ENCODE results near the gene PLA2G2F. TPM values are rescaled to one million over a fixed set of nuclear protein-coding genes. Genes with fewer than 3 reads are reported as not detected.

Gene PLA2G2F
- total RNA-seq (1 to 10 TPM in 1 of 5 donors, under 1 TPM in 1, not detected in 3; 0.18 to 6.4 TPM), polyA plus RNA-seq (not detected)
- long read RNA-seq, donor 1: 0 reads
- long read RNA-seq, donor 2: 0 reads
- long read RNA-seq, donor 3: 0 reads
- long read RNA-seq, donor 4: 0 reads
- long read RNA-seq, donor 5: 0 reads
- long read RNA-seq, donor 6: 0 reads
- long read RNA-seq, donor 7: 0 reads
- long read RNA-seq, donor 8: 0 reads
- long read RNA-seq, donor 9: 0 reads
- long read RNA-seq, donor 10: 0 reads

GRCh38 chr1:20138961-20139550, at the start of gene PLA2G2F:
PLA2G2F (plus strand) TSS chr1:20139323; CDS start chr1:20139428, 105 bp downstream.
- H3K27me3 ChIP-seq: peaks cover 0 to 14% (median 0%) of the 10 kb centered on the region in 3 donors
- H3K4me3 ChIP-seq: no peak within 1 kb of the TSS
- H3K4me1 ChIP-seq: no peaks in the 10 kb centered on the region
- DNase-seq: no peak
- WGBS, 5 donors: 77 to 90% (median 87%) methylated on average over 5 to 9 of the region's 9 CpGs
- H3K27ac ChIP-seq: no peak within 1 kb of the TSS
- no peaks in the 10 kb centered on the region for H3K36me3 ChIP-seq
- intact Hi-C loops (cut with DNase I; ENCODE audit: low total_unique reads): no loop called here
- TF ChIP-seq CTCF (IDR thresholded peaks at IDR 0.05) (no peak), POLR2A (IDR thresholded peaks at IDR 0.05) (no peak), POLR2AphosphoS5 (IDR thresholded peaks at IDR 0.05) (no peak), EP300 (IDR thresholded peaks at IDR 0.05) (no peak)
- H3K9me3 ChIP-seq: no peaks in the 10 kb centered on the region

GRCh38 chr1:20089328-20090077, 49.6 kb upstream of the PLA2G2F start:
- Histone ChIP-seq H3K27ac (no peak overlapping the region), H3K9me3 (no peaks in the 10 kb centered on the region), H3K4me3 (no peak overlapping the region), H3K36me3 (no peaks in the 10 kb centered on the region), H3K4me1 (peaks cover 0 to 4% (median 0%) of the 10 kb centered on the region in 4 donors), H3K27me3 (peaks cover 0 to 3% (median 0%) of the 10 kb centered on the region in 3 donors)
- TF ChIP-seq POLR2A (IDR thresholded peaks at IDR 0.05) (no peak), POLR2AphosphoS5 (IDR thresholded peaks at IDR 0.05) (no peak), EP300 (IDR thresholded peaks at IDR 0.05) (no peak), CTCF (IDR thresholded peaks at IDR 0.05) (no peak)
- 83 to 88% (median 85%) methylated on average over 15 to 19 of the region's 19 CpGs for WGBS, 5 donors
- DNase-seq: no peak
- intact Hi-C loops (cut with DNase I; ENCODE audit: low total_unique reads): no loop called here

DNA sequence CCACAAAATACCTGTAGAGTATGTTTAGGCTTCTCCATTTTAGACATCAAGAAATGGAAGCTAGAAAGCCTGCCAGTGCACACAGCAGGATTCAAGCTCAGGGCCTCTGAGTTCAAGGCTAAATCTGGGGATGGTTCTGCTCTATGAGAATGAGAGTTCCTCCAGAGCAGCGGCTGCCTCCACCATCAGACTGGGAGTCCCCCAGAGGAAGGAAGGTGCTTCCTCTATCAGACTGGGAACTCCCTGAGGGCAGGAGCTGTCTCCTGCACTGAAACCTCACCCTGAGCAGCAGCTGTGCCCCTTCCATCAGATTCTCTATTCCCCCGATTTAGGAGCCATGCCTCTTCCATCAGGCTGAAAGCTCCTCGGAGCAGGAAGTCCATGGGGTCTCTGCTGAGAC, 49.0 kb upstream of the PLA2G2F start:
- no peak for TF ChIP-seq POLR2AphosphoS5 (IDR thresholded peaks at IDR 0.05)
- TF ChIP-seq POLR2A (IDR thresholded peaks at IDR 0.05): no peak
- TF ChIP-seq EP300 (IDR thresholded peaks at IDR 0.05): no peak
- no peak for TF ChIP-seq CTCF (IDR thresholded peaks at IDR 0.05)
- intact Hi-C loops (cut with DNase I; ENCODE audit: low total_unique reads): no loop called here
- 84 to 91% (median 87%) methylated on average over 3 of the region's 3 CpGs for WGBS, 5 donors
- no peak for DNase-seq
- no peaks in the 10 kb centered on the region for H3K36me3 ChIP-seq
- H3K27ac ChIP-seq: no peak overlapping the region
- no peaks in the 10 kb centered on the region for H3K9me3 ChIP-seq
- peaks cover 0 to 4% (median 0%) of the 10 kb centered on the region in 4 donors for H3K4me1 ChIP-seq
- no peak overlapping the region for H3K4me3 ChIP-seq
- H3K27me3 ChIP-seq: peaks cover 0 to 3% (median 0%) of the 10 kb centered on the region in 3 donors

- Histone ChIP-seq H3K36me3 (no peaks in the 10 kb centered on the region), H3K4me1 (peaks cover 0 to 4% (median 0%) of the 10 kb centered on the region in 4 donors), H3K27ac (no peak overlapping the region), H3K9me3 (no peaks in the 10 kb centered on the region), H3K4me3 (no peak overlapping the region), H3K27me3 (peaks cover 0 to 3% (median 0%) of the 10 kb centered on the region in 3 donors)
- WGBS, 5 donors: 83 to 93% (median 84%) methylated on average over 6 of the region's 6 CpGs
- intact Hi-C loops (cut with DNase I; ENCODE audit: low total_unique reads): no loop called here
- no peak for DNase-seq
- TF ChIP-seq CTCF (IDR thresholded peaks at IDR 0.05) (no peak), EP300 (IDR thresholded peaks at IDR 0.05) (no peak), POLR2A (IDR thresholded peaks at IDR 0.05) (no peak), POLR2AphosphoS5 (IDR thresholded peaks at IDR 0.05) (no peak)
Observed at GRCh38 chr1:20090641-20091040, 48.5 kb upstream of the PLA2G2F start.

All from stomach (tissue), 19 donors.